H1 (cell line): ENCODE results near the gene TAF3. TPM values are rescaled to one million over a fixed set of nuclear protein-coding genes. Genes with fewer than 3 reads are reported as not detected.

Experiments
- CTCF ChIA-PET: fragments of 300-600 bp; sonication (Branson Sonifier 250); formaldehyde crosslinking; loops from one replicate; lab custom pipeline; 2021; ENCODE audit not compliant: partially characterized antibody; lab: Charles Lee
- POLR2A ChIA-PET: fragments of 300-600 bp; sonication (Branson Sonifier 250); formaldehyde crosslinking; loops from one replicate; lab custom pipeline; 2021; ENCODE audit warnings: inconsistent platforms; ENCODE audit not compliant: partially characterized antibody; lab: Charles Lee
- DNase-seq, 2 experiments: peaks; one replicate each; pipeline versions ENCODE4 v3.0.0 to v3.0.0-alpha.2; 2010 to 2022; ENCODE audit warnings: low spot score in 2 of 2, low read depth in 1 of 2, mixed read lengths in 1 of 2
- FAIRE-seq: peaks from 2 replicates; lab custom pipeline; 2011; peaks lifted over from hg19 to GRCh38; lab: Jason Lieb, UNC
- H2AFZ ChIP-seq: 2 replicates; pipeline ENCODE4 v1.8.1; 2012; ENCODE audit warnings: low read length, inconsistent platforms
- H2AK5ac ChIP-seq: 2 replicates; pipeline ENCODE4 v1.6.1; 2013; ENCODE audit warnings: low read depth, low read length
- H2BK120ac ChIP-seq: replicated peaks from 2 replicates; pipeline ENCODE3; 2013; ENCODE audit warnings: low read depth, low read length, inconsistent platforms
- H2BK12ac ChIP-seq: 2 replicates; pipeline ENCODE4 v1.6.1; 2013; ENCODE audit warnings: low read depth, low read length
- H2BK15ac ChIP-seq: 2 replicates; pipeline ENCODE4 v1.6.1; 2013; ENCODE audit warnings: low read length
- H2BK20ac ChIP-seq: 2 replicates; pipeline ENCODE4 v1.6.1; 2013; ENCODE audit warnings: low read length
- H2BK5ac ChIP-seq: 2 replicates; pipeline ENCODE4 v1.6.1; 2013; ENCODE audit warnings: low read depth, low read length
- H3K14ac ChIP-seq: 2 replicates; pipeline ENCODE4 v1.6.1; 2013; ENCODE audit warnings: inconsistent platforms; ENCODE audit not compliant: insufficient read length
- H3K18ac ChIP-seq: 2 replicates; pipeline ENCODE4 v1.6.1; 2013; ENCODE audit warnings: low read length; ENCODE audit errors: extremely low read depth
- H3K23ac ChIP-seq: 2 replicates; pipeline ENCODE4 v1.6.1; 2013; ENCODE audit warnings: inconsistent platforms; ENCODE audit not compliant: insufficient read length
- H3K23me2 ChIP-seq: 2 replicates; pipeline ENCODE4 v1.6.1; 2013; ENCODE audit warnings: low read depth, low read length
- H3K27ac ChIP-seq: 2 replicates; pipeline ENCODE4 v1.6.1; 2011; ENCODE audit warnings: low read depth, low read length, inconsistent platforms
- H3K27me3 ChIP-seq, 4 experiments: replicated peaks in 1 of 4; 1 replicate in 1 of 4; 2 replicates in 3 of 4; pipeline versions ENCODE4 v1.6.1 to v1.8.1; 2011 to 2013; ENCODE audit warnings: low read length in 3 of 4, mild to moderate bottlenecking in 3 of 4, inconsistent platforms in 2 of 4, mixed read lengths in 2 of 4, moderate library complexity in 1 of 4; ENCODE audit not compliant: control insufficient read depth in 3 of 4, insufficient read depth in 3 of 4; ENCODE audit errors: extremely low read depth in 1 of 4
- H3K36me3 ChIP-seq, 4 experiments: 2 replicates each; pipeline versions ENCODE4 v1.6.1 to v1.8.1; 2011 to 2013; ENCODE audit warnings: mild to moderate bottlenecking in 4 of 4, low read length in 3 of 4, moderate library complexity in 2 of 4, control low read depth in 1 of 4, inconsistent platforms in 1 of 4; ENCODE audit not compliant: insufficient read depth in 4 of 4, control insufficient read depth in 2 of 4
- H3K4ac ChIP-seq: replicated peaks from 2 replicates; pipeline ENCODE3; 2013; ENCODE audit warnings: low read length, low read depth, mixed read lengths, inconsistent platforms; ENCODE audit not compliant: insufficient read length
- H3K4me1 ChIP-seq, 4 experiments: replicated peaks in 1 of 4; 1 replicate in 1 of 4; 2 replicates in 3 of 4; pipeline versions ENCODE4 v1.6.1 to v1.8.1; 2011 to 2013; ENCODE audit warnings: low read length in 3 of 4, inconsistent platforms in 2 of 4, mixed read lengths in 1 of 4; ENCODE audit not compliant: insufficient read depth in 4 of 4, control insufficient read depth in 3 of 4
- H3K4me2 ChIP-seq, 2 experiments: 2 replicates each; pipeline versions ENCODE4 v1.6.1 to v1.8.1; 2011 to 2013; ENCODE audit warnings: low read depth in 2 of 2, low read length in 2 of 2, control low read depth in 1 of 2, inconsistent platforms in 1 of 2, mild to moderate bottlenecking in 1 of 2; ENCODE audit not compliant: insufficient read depth in 1 of 2
- H3K4me3 ChIP-seq, 4 experiments: fragments of 200-600, 300-600 bp in 1 of 4; sonication (generic), shearing (Covaris generic), sonication (Bioruptor Twin) in 1 of 4; 2 replicates each; pipeline versions ENCODE4 v1.5.1 to v1.8.1; 2011 to 2016; ENCODE audit warnings: low read length in 4 of 4, low read depth in 3 of 4, control low read depth in 2 of 4, inconsistent platforms in 2 of 4, mild to moderate bottlenecking in 2 of 4, mixed read lengths in 1 of 4, moderate library complexity in 1 of 4; ENCODE audit not compliant: insufficient read depth in 2 of 4; ENCODE audit errors: extremely low read depth in 1 of 4
- H3K56ac ChIP-seq: replicated peaks from 2 replicates; pipeline ENCODE3; 2013; ENCODE audit warnings: low read depth, mild to moderate bottlenecking, mixed read lengths, low read length, inconsistent platforms; ENCODE audit not compliant: insufficient read length
- H3K79me1 ChIP-seq: 2 replicates; pipeline ENCODE4 v1.6.1; 2013; ENCODE audit warnings: low read depth, low read length, control low read depth
- H3K79me2 ChIP-seq, 2 experiments: 2 replicates each; pipeline versions ENCODE4 v1.6.1 to v1.8.1; 2012 to 2013; ENCODE audit warnings: low read length in 2 of 2, mild to moderate bottlenecking in 2 of 2, inconsistent platforms in 1 of 2; ENCODE audit not compliant: insufficient read depth in 2 of 2, control insufficient read depth in 1 of 2
- H3K9ac ChIP-seq, 4 experiments: replicated peaks in 1 of 4; 1 replicate in 1 of 4; 2 replicates in 3 of 4; pipeline versions ENCODE4 v1.6.1 to v1.8.1; 2011 to 2013; ENCODE audit warnings: low read depth in 3 of 4, low read length in 3 of 4, control low read depth in 2 of 4, mild to moderate bottlenecking in 2 of 4, moderate library complexity in 2 of 4, inconsistent platforms in 1 of 4; ENCODE audit errors: extremely low read depth in 1 of 4
- H3K9me3 ChIP-seq, 2 experiments: 2 replicates each; pipeline versions ENCODE4 v1.6.1 to v1.8.1; 2012 to 2013; ENCODE audit warnings: mild to moderate bottlenecking in 2 of 2, moderate library complexity in 2 of 2, control low read depth in 1 of 2, inconsistent platforms in 1 of 2, low read depth in 1 of 2, low read length in 1 of 2, mixed read lengths in 1 of 2; ENCODE audit not compliant: insufficient read depth in 2 of 2
- H4K20me1 ChIP-seq, 2 experiments: replicated peaks in 1 of 2; 2 replicates each; pipeline versions ENCODE3 to v1.8.1; 2011 to 2013; ENCODE audit warnings: inconsistent platforms in 2 of 2, low read length in 2 of 2, mild to moderate bottlenecking in 1 of 2; ENCODE audit not compliant: insufficient read depth in 2 of 2, control insufficient read depth in 1 of 2
- H4K5ac ChIP-seq: 2 replicates; pipeline ENCODE4 v1.6.1; 2013; ENCODE audit warnings: low read length, low read depth, mixed read lengths, inconsistent platforms; ENCODE audit not compliant: insufficient read length
- H4K8ac ChIP-seq: 2 replicates; pipeline ENCODE4 v1.8.0; 2013; ENCODE audit warnings: mild to moderate bottlenecking, moderate library complexity, low read length, inconsistent platforms; ENCODE audit not compliant: insufficient read depth; ENCODE audit errors: extremely low read depth
- H4K91ac ChIP-seq: replicated peaks from 2 replicates; pipeline ENCODE3; 2013; ENCODE audit warnings: low read length, mixed read lengths, inconsistent platforms; ENCODE audit not compliant: insufficient read length
- BACH1 ChIP-seq: IDR thresholded peaks from 2 replicates; pipeline ENCODE4 v1.6.1; 2012; ENCODE audit warnings: low read length, improper control_type of control experiment
- CEBPB ChIP-seq: IDR thresholded peaks from 2 replicates; pipeline ENCODE4 v1.6.1; 2012; ENCODE audit warnings: low read depth, low read length
- E2F6 ChIP-seq: IDR thresholded peaks from 2 replicates; pipeline ENCODE4 v1.6.1; 2012; ENCODE audit warnings: inconsistent platforms
- EZH2 ChIP-seq: fragments of 200-600 bp; sonication (generic); IDR thresholded peaks from 2 replicates; pipeline ENCODE4 v1.7.1; 2012; ENCODE audit warnings: low read depth, mild to moderate bottlenecking, moderate library complexity, low read length, inconsistent platforms; ENCODE audit not compliant: severe bottlenecking
- POLR2A ChIP-seq, 2 experiments: IDR thresholded peaks; 1 replicate in 1 of 2; 2 replicates in 1 of 2; pipeline ENCODE4 v1.6.1; 2011; ENCODE audit warnings: low read depth in 2 of 2, low read length in 2 of 2, mild to moderate bottlenecking in 2 of 2; ENCODE audit errors: control extremely low read depth in 1 of 2
- RAD21 ChIP-seq, 2 experiments: IDR thresholded peaks in 1 of 2; conservative IDR thresholded peaks in 1 of 2; 2 replicates each; pipeline ENCODE4 v1.6.1; 2011; ENCODE audit warnings: low read depth in 2 of 2, low read length in 2 of 2, improper control_type of control experiment in 1 of 2, inconsistent platforms in 1 of 2, mild to moderate bottlenecking in 1 of 2, moderate library complexity in 1 of 2
- WGBS, 2 experiments: shearing (Covaris generic) in 1 of 2; methylation state at CpG; one replicate each; pipeline versions ENCODE4 v1.1.6 to v1.1.7; 2013 to 2015; ENCODE audit warnings: low lambda C conversion rate in 2 of 2, mixed read lengths in 2 of 2, inconsistent platforms in 1 of 2, low coverage in 1 of 2, missing lambda C conversion rate in 1 of 2; ENCODE audit not compliant: insufficient replicate concordance in 2 of 2, insufficient coverage in 1 of 2, insufficient read length in 1 of 2; ENCODE audit errors: extremely low coverage in 1 of 2, missing lambda C conversion rate in 1 of 2; 5-methylcytosine and 5-hydroxymethylcytosine counted together
- polyA plus RNA-seq, 7 experiments: library from polyadenylated mRNA; depleted of rRNA in 3 of 7; stranded (reverse) in 5 of 7; unstranded in 2 of 7; fragments of >200 nt in 5 of 7; fragments of 200-250 nt in 2 of 7; gene quantifications; 1 replicate in 5 of 7; 2 replicates in 1 of 7; 4 replicates in 1 of 7; pipeline versions ENCODE4 v1.2.1 to v1.2.3, GENCODE V29; 2011 to 2013; ENCODE audit warnings: missing spikeins in 2 of 7, mixed read lengths in 2 of 7
- total RNA-seq: library from RNA; stranded (reverse); fragmentation: NEBNext Ultra II Directional; extraction: Animal tissue kit (Norgen Biotek cat#: 25700); gene quantifications from 2 replicates; pipeline ENCODE4 v1.2.1, GENCODE V29; 2021

TAF3 gene
- total and polyA plus RNA-seq, 2 of the 8 experiments (the other 6 are each of a cell fraction or from before 2014, with no cell fraction given): 1.5 to 11.2 TPM

- H3K9me3 ChIP-seq: no peaks in the 10 kb centered on the region
- no peak overlapping the region for H4K5ac ChIP-seq
- no peak overlapping the region for H3K56ac ChIP-seq
- no peak overlapping the region for H3K4me3 ChIP-seq
- no peaks in the 10 kb centered on the region for H3K36me3 ChIP-seq
- no peak overlapping the region for H3K4me2 ChIP-seq
- no peak overlapping the region for H2AFZ ChIP-seq
- H3K27ac ChIP-seq: no peak overlapping the region
- no peak overlapping the region for H2BK120ac ChIP-seq
- no peak overlapping the region for H2BK12ac ChIP-seq
- H3K14ac ChIP-seq: no peak overlapping the region
- no peak overlapping the region for H2BK20ac ChIP-seq
- no peak overlapping the region for H2BK15ac ChIP-seq
- ChIA-PET CTCF (no interaction called here), POLR2A (no interaction called here)
- H4K20me1 ChIP-seq: peaks cover 0 to 2% of the 10 kb centered on the region in 2 experiments
- H3K23me2 ChIP-seq: no peaks in the 10 kb centered on the region; the same call in 1 of the 2 replicates
- H3K79me1 ChIP-seq: no peaks in the 10 kb centered on the region; the same call in 1 of the 2 replicates
- peaks cover 0 to 3% of the 10 kb centered on the region in 2 experiments; a peak in 2 of 4 replicates for H3K79me2 ChIP-seq
- no peak for DNase-seq
- WGBS, 2 experiments: 87% methylated on average over 2 of the region's 2 CpGs; no CpG with 5 or more reads in 1 of the 2 experiments
- FAIRE-seq: no peak
- H3K23ac ChIP-seq: no peak overlapping the region
- peaks cover 0 to 15% (median 11%) of the 10 kb centered on the region in 4 experiments; a peak in 5 of 7 replicates for H3K4me1 ChIP-seq
- no peak overlapping the region for H4K8ac ChIP-seq
- H3K18ac ChIP-seq: no peak overlapping the region
- no peak overlapping the region for H2BK5ac ChIP-seq
- no peaks in the 10 kb centered on the region for H3K27me3 ChIP-seq
- H3K9ac ChIP-seq: no peak overlapping the region
- no peak overlapping the region for H3K4ac ChIP-seq
- no peak for TF ChIP-seq BACH1
- no peak for TF ChIP-seq CEBPB
- no peak for TF ChIP-seq EZH2
- no peak for TF ChIP-seq RAD21 (IDR thresholded peaks at IDR 0.05 in 1 of 2, conservative IDR thresholded peaks at IDR 0.05 in 1 of 2; ENCODE audit: low read depth in 2 of 2, low read length in 2 of 2)
- TF ChIP-seq E2F6: no peak
- no peak for TF ChIP-seq POLR2A (IDR thresholded peaks at IDR 0.05; ENCODE audit: control extremely low read depth in 1 of 2, low read depth in 2 of 2, low read length in 2 of 2)
- H2AK5ac ChIP-seq: no peak overlapping the region
- H4K91ac ChIP-seq: no peak overlapping the region
Observed at GRCh38 chr10:7945034-7945433, 126.7 kb downstream of the TAF3 start.
